Adrenal gland (tissue), 12 donors: Measurements from ENCODE around the gene AKAP7. TPM values are rescaled to one million over a fixed set of nuclear protein-coding genes. Genes with fewer than 3 reads are reported as not detected.

Source experiments
- DNase-seq, 7 donors: peaks; one replicate each; pipeline ENCODE4 v3.0.0-alpha.2; 2019 to 2020
- H3K27ac ChIP-seq, 5 donors: fragments of 200-600 bp; sonication (generic) in 4 of 5; 1 replicate in 3 of 5; 2 replicates in 2 of 5; pipeline versions ENCODE4 v1.5.1 to v1.8.0; 2016 to 2020; ENCODE audit warnings: mild to moderate bottlenecking in 1 of 5
- H3K27me3 ChIP-seq: fragments of 200-600 bp; 2 replicates; pipeline ENCODE4 v1.8.0; 2021
- H3K36me3 ChIP-seq, 2 donors: fragments of 200-600 bp; replicated peaks in 1 of 2; 1 replicate in 1 of 2; 2 replicates in 1 of 2; pipeline versions ENCODE4 v1.5.1 to v1.8.0; 2018 to 2022
- H3K4me1 ChIP-seq, 2 donors: fragments of 200-600 bp; replicated peaks in 1 of 2; 1 replicate in 1 of 2; 2 replicates in 1 of 2; pipeline versions ENCODE4 v1.5.1 to v1.8.0; 2018 to 2021
- H3K4me3 ChIP-seq, 4 donors: fragments of 200-600 bp; sonication (generic) in 3 of 4; one replicate each; pipeline ENCODE4 v1.5.1; 2016 to 2018
- H3K9me3 ChIP-seq, 3 donors: fragments of 200-600 bp; sonication (generic) in 1 of 3; replicated peaks in 1 of 3; 1 replicate in 2 of 3; 2 replicates in 1 of 3; pipeline versions ENCODE4 v1.5.1 to v1.8.0; 2016 to 2021
- POLR2A ChIP-seq, 2 donors: fragments of 450-650 bp; IDR thresholded peaks; one replicate each; pipeline ENCODE4 v1.6.1; 2017; ENCODE audit warnings: antibody characterized with exemption in 2 of 2, mild to moderate bottlenecking in 2 of 2, moderate library complexity in 1 of 2
- WGBS, 4 donors: extraction: QIAGEN DNeasy Blood & Tissue Kit in 2 of 4; methylation state at CpG; one replicate each; pipeline versions ENCODE4 v1.1.5 to v1.1.7; 2013 to 2017; 5-methylcytosine and 5-hydroxymethylcytosine counted together
- intact Hi-C, 2 donors: fragments of 100-400 bp; cut with DNase I; formaldehyde crosslinking; loops; one replicate each; pipeline versions ENCODE4 v1.14.1 to v1.15.0; 2022 to 2023
- polyA plus RNA-seq, 3 donors: library from polyadenylated mRNA; stranded (reverse); fragments of 200-250 nt in 2 of 3; fragments of 350-450 nt in 1 of 3; fragmentation: Illumina TruSeq in 1 of 3; extraction: RNeasy Lipid Tissue Mini Kit (QIAGEN cat#74804) in 1 of 3; gene quantifications; one replicate each; pipeline ENCODE4 v1.2.3, GENCODE V29; 2013 to 2014
- total RNA-seq, 9 donors: library from RNA; depleted of rRNA in 4 of 9; stranded (reverse); fragments of >200 nt in 4 of 9; fragments of 120-200 nt in 1 of 9; fragmentation: NEBNext Ultra II Directional in 1 of 9; extraction: Animal tissue kit (Norgen Biotek cat#: 25700) in 1 of 9; gene quantifications; one replicate each; pipeline versions ENCODE4 v1.1.0 to v1.2.4, GENCODE V29; 2013 to 2023
- TF ChIP-seq, protein P1 (sequence below), 6 experiments: fragments of 450-650 bp in 4 of 6; fragments of 200-600 bp in 2 of 6; sonication (generic) in 1 of 6; IDR thresholded peaks; 1 replicate in 5 of 6; 2 replicates in 1 of 6; pipeline versions ENCODE4 v1.5.1 to v1.8.0; 2016 to 2021; ENCODE audit warnings: antibody characterized with exemption in 6 of 6, mild to moderate bottlenecking in 2 of 6, moderate library complexity in 1 of 6
- donor health status: healthy with polysubstance abuse.
- donor health status: Bipolar disorder and iron deficiency.
- donor health status: DM: yes; HTN: yes; CAD: no.
- donor health status: DM: no; HTN: no; CAD: no.
- donor health status: DM: no; HTN: no; CAD: no.
- donor health status: DM: yes; HTN: yes; CAD: no.

The AKAP7 gene
- total and polyA plus RNA-seq, 12 donors, result 36.2 to 165 (median 62.2) TPM

DNA sequence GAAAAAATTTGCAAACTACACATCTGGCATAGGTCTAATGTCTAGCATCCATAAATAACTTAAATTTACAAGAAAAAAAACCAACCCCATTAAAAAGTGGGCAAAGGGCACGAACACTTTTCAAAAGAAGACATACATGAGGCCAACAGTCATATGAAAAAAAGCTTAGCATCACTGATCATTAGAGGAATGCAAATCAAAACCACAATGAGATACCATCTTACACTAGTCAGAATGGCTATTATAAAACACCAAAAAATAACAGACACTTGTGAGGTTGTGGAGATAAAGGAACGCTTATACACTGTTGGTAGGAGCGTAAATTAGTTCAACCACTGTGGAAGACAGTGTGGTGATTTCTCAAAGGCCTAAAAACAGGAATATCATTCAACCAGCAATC is 38.5 kb upstream of the AKAP7 start:
- TF ChIP-seq, protein P1, sequence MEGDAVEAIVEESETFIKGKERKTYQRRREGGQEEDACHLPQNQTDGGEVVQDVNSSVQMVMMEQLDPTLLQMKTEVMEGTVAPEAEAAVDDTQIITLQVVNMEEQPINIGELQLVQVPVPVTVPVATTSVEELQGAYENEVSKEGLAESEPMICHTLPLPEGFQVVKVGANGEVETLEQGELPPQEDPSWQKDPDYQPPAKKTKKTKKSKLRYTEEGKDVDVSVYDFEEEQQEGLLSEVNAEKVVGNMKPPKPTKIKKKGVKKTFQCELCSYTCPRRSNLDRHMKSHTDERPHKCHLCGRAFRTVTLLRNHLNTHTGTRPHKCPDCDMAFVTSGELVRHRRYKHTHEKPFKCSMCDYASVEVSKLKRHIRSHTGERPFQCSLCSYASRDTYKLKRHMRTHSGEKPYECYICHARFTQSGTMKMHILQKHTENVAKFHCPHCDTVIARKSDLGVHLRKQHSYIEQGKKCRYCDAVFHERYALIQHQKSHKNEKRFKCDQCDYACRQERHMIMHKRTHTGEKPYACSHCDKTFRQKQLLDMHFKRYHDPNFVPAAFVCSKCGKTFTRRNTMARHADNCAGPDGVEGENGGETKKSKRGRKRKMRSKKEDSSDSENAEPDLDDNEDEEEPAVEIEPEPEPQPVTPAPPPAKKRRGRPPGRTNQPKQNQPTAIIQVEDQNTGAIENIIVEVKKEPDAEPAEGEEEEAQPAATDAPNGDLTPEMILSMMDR (IDR thresholded peaks at IDR 0.05), result no peak
- no peak for TF ChIP-seq POLR2A (IDR thresholded peaks at IDR 0.05)
- no peak for DNase-seq
- Histone ChIP-seq H3K27ac (no peak overlapping the region), H3K27me3 (no peaks in the 10 kb centered on the region), H3K36me3 (no peaks in the 10 kb centered on the region), H3K4me3 (no peak overlapping the region), H3K9me3 (no peaks in the 10 kb centered on the region), H3K4me1 (no peaks in the 10 kb centered on the region)
- intact Hi-C loops, result no loop called here
- WGBS, 4 donors, result 87 to 98% (median 90%) methylated on average over 3 of the region's 3 CpGs; no CpG with 5 or more reads in 1 of the 4 donors

DNA sequence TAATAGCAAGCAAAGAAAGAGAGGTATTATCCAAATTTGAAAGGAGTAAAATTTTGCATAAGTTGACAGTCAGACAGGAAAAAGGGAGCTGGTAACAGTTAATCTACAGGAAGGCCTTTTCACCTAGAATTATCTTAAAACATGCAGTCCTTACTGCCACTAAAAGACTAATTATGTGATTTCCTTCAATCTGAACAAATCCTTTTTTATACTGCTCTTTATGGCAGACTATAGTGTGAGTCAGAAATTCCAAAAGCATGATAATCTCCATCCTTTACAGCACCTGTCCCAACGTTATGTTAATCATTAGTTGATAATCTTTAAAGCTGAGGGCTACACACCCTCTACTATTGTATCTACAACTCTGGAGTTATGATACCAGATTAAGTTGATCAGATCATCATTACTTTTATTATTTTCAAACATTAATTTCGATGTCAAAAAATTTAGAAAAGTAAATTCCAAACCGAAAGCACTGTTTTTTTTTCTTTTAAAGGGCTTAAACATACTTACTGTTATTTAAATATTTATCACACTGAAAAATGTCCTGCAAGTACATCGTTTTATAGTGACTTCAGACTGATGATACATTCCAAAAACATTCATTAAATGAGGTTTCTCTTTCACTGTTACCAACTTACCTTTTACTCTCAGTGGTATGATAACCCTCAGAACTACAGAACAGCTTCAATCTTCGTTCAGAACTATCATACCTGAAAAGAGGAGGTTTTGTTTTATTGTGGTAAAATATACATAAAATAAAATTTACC is 33.2 kb upstream of the AKAP7 start:
- DNase-seq, result no peak
- H3K36me3 ChIP-seq, result no peaks in the 10 kb centered on the region
- H3K4me3 ChIP-seq, result no peak overlapping the region
- no peak overlapping the region for H3K27ac ChIP-seq
- no peaks in the 10 kb centered on the region for H3K27me3 ChIP-seq
- intact Hi-C loops, result no loop called here
- H3K4me1 ChIP-seq, result peaks cover 0 to 7% of the 10 kb centered on the region in 2 donors
- no peaks in the 10 kb centered on the region for H3K9me3 ChIP-seq
- TF ChIP-seq POLR2A (IDR thresholded peaks at IDR 0.05), result no peak
- TF ChIP-seq, protein P1 (IDR thresholded peaks at IDR 0.05), result no peak
- 74 to 88% (median 80%) methylated on average over 5 of the region's 5 CpGs for WGBS, 4 donors

- no peaks in the 10 kb centered on the region for H3K27me3 ChIP-seq
Measured at GRCh38 chr6:131103296-131103695, 32.0 kb upstream of the AKAP7 start.

DNA sequence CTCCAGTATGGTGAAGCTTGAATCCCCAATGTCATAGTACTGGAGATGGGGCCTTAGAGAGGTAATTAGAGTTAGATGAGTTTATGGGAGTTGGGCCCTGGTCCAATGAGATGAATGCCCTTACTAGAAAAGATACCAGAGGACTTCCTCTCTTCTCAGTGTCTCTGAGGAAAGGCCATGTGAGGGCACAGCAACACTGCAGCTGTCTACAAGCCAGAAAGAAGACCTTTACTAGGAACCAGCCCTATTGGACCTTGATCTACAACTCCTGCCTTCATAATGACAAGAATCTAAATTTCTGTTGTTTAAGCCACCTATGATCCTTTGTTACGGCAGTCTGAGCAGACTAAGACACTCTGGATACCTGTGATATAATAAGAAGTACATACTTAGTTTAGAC is 31.4 kb upstream of the AKAP7 start:
- Histone ChIP-seq H3K4me1 (peaks cover 0 to 7% of the 10 kb centered on the region in 2 donors), H3K27ac (no peak overlapping the region), H3K27me3 (no peaks in the 10 kb centered on the region), H3K36me3 (no peaks in the 10 kb centered on the region), H3K4me3 (no peak overlapping the region), H3K9me3 (no peaks in the 10 kb centered on the region)
- TF ChIP-seq POLR2A (IDR thresholded peaks at IDR 0.05), result no peak
- TF ChIP-seq, protein P1 (IDR thresholded peaks at IDR 0.05), result no peak
- intact Hi-C loops, result no loop called here
- DNase-seq, result no peak
- WGBS, 4 donors, result 96 to 100% (median 99%) methylated on average over 1 of the region's 1 CpG

More at GRCh38 chr6:131103296-131103695, 32.0 kb upstream of the AKAP7 start:
- intact Hi-C loops, result no loop called here
- TF ChIP-seq POLR2A (IDR thresholded peaks at IDR 0.05), result no peak
- TF ChIP-seq, protein P1 (IDR thresholded peaks at IDR 0.05), result no peak
- no peak overlapping the region for H3K4me3 ChIP-seq
- DNase-seq, result no peak
- H3K4me1 ChIP-seq, result peaks cover 0 to 7% of the 10 kb centered on the region in 2 donors
- no peak overlapping the region for H3K27ac ChIP-seq
- H3K36me3 ChIP-seq, result no peaks in the 10 kb centered on the region
- WGBS, 4 donors, result 85 to 94% (median 90%) methylated on average over 4 of the region's 4 CpGs
- no peaks in the 10 kb centered on the region for H3K9me3 ChIP-seq
